ENCODE results near the gene TBC1D16. TPM values are rescaled to one million over a fixed set of nuclear protein-coding genes. Genes with fewer than 3 reads are reported as not detected.

Gene TBC1D16
- total and polyA plus RNA-seq, 10 of the 15 experiments (the other 5 are each of a cell fraction or from before 2014, with no cell fraction given): 0.01 to 0.13 (median 0.06) TPM; not detected in 3

DNA sequence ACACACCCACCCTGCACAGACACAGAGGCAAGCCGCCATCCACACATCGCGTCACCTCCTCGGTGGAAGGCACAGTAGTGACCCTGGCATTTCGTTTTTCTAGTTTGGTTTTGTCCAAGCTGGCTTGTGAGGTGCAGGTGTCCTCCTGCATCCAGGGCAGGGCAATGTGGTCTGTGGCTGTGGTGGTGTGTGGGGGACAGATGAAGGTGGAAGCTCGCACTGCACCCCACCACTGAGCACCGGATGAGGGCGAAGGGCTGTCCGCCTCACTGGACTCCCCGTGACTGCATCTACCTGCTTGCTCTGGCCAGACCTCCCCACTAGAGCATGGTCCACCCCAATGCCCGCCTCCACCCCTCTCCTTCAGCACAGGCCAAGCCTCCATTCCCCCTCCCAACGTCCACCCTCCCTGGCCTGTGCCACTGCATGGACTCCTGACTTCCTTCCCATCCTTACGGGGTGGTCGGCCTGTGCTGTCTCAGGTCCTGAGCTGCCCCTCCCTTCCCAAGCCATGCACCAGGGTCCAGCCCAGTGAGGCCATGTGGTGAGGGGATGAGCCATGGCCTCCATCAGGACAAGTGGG is 117.7 kb downstream of the TBC1D16 start (continued):
- TF ChIP-seq MEF2B (IDR thresholded peaks at IDR 0.05; ENCODE audit: partially characterized antibody, poor library complexity, severe bottlenecking) (no peak), CREB1 (IDR thresholded peaks at IDR 0.05; ENCODE audit: low read depth) (no peak), FOXK2 (IDR thresholded peaks at IDR 0.05) (no peak), NR2C2 (IDR thresholded peaks at IDR 0.05; ENCODE audit: borderline replicate concordance, control insufficient read depth, insufficient read length, low read depth) (no peak), SIX5 (IDR thresholded peaks at IDR 0.05; ENCODE audit: low read depth, low read length, severe bottlenecking) (no peak)
- TF ChIP-seq, protein P1, sequence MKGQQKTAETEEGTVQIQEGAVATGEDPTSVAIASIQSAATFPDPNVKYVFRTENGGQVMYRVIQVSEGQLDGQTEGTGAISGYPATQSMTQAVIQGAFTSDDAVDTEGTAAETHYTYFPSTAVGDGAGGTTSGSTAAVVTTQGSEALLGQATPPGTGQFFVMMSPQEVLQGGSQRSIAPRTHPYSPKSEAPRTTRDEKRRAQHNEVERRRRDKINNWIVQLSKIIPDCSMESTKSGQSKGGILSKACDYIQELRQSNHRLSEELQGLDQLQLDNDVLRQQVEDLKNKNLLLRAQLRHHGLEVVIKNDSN (IDR thresholded peaks at IDR 0.05; ENCODE audit: borderline replicate concordance, extremely low read length, insufficient read depth, low read depth, low read length): no peak

DNA sequence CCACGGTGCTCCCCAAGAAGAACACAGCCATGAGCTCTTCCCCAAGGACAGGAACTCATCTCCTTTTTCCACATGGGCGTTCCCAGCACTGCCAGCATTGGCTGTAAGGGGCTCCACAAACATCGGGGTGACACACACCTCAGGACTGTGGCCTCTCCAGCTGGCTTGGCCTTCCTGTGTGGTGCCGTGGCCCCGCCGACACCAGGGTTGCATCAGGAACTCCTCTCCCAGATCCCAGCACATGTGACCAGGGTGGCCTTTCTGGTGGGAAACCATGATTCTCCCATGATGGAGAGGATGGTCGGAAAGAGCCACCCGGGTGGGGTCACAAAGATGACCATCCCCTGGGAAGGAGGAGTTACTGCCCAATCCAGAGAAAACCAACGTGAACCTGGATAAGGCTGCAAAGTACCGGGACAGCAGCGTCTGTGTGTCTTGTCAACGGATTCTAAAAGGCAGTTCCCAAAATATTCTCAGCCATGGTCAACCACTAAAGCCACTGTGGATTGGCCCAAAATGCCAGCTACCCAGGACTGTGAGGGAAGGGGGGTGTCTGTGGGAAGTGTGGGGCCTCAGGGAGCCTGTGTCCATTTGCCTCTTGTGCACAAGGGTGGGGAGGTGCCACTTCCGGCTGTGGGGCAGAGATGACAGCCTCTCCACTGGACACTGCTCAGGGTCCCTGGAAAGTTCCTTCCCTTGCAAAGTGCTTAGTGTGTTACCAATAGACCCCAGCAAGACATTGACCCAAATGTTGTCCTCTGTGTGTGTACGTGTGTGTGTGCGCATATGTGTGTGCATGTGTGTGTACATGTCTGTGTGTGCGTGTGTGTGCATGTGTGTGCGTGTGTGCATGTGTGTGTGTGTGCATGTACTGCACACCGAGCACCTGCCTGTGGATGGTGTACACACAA is 118.4 kb downstream of the TBC1D16 start:
- Histone ChIP-seq H3K4me2 (ENCODE audit: control insufficient read depth, insufficient read depth) (no peak overlapping the region), H3K4me3 (no peak overlapping the region), H3K79me2 (ENCODE audit: control insufficient read depth, insufficient read depth, low read length) (no peaks in the 10 kb centered on the region), H3K9me3 (replicated peaks; ENCODE audit: control insufficient read depth, insufficient read depth, low read length) (no peaks in the 10 kb centered on the region), H3K36me3 (ENCODE audit: control insufficient read depth in 2 of 2, insufficient read depth in 2 of 2, low read length in 1 of 2) (no peaks in the 10 kb centered on the region), H3K27ac (ENCODE audit: control insufficient read depth, insufficient read depth) (no peak overlapping the region), H3K27me3 (replicated peaks in 1 of 2; ENCODE audit: control insufficient read depth in 2 of 2, insufficient read depth in 2 of 2, low read length in 1 of 2) (no peaks in the 10 kb centered on the region; a peak in 1 of 4 replicates), H3K4me1 (ENCODE audit: control insufficient read depth, insufficient read depth, low read length) (peaks cover 13% of the 10 kb centered on the region), H2AFZ (ENCODE audit: control insufficient read depth, low read depth, low read length) (no peak overlapping the region), H3K9ac (ENCODE audit: control insufficient read depth, insufficient read depth, low read length) (no peak overlapping the region), H4K20me1 (ENCODE audit: control insufficient read depth, insufficient read depth) (no peaks in the 10 kb centered on the region)
- FAIRE-seq: no peak
- SMC1A ChIA-PET (ENCODE audit: uncharacterized antibody, unreplicated experiment): no interaction called here
- RAD21 ChIA-PET (ENCODE audit: unreplicated experiment): interaction anchor here (1.5 kb wide), 1 partner anchor 53 kb away, joined by 3 read pairs; no protein-coding TSS in a partner anchor
- CTCF ChIA-PET: interaction anchor here (1.2 to 1.4 kb wide), 2 partner anchors 52 to 78 kb away, joined by 3 read pairs; partner anchors contain the start of gene CBX4
- no peak for ATAC-seq
- WGBS (ENCODE audit: insufficient coverage, insufficient replicate concordance, low lambda C conversion rate, missing lambda C conversion rate): 28% methylated on average over 18 of the region's 18 CpGs
- in situ Hi-C loops (cut with MboI): no loop called here
- DNase-seq (ENCODE audit: low read depth, low spot score): no peak
- POLR2A ChIA-PET: interaction anchor here (0.5 kb wide), 1 partner anchor 1442 kb away, joined by 3 read pairs; no protein-coding TSS in a partner anchor
- BruUV-seq (replicated peaks): no TSS peak
- intact Hi-C loops (cut with micrococcal nuclease; ENCODE audit: unreplicated experiment): no loop called here
- TF ChIP-seq TCF3 (IDR thresholded peaks at IDR 0.05; ENCODE audit: borderline replicate concordance, insufficient read depth, low read depth, low read length): 0 out of 2 replicates have a peak, but pooled peaks have one; percentile 19
- no peak for TF ChIP-seq JUND (IDR thresholded peaks at IDR 0.05; ENCODE audit: low read depth, low read length)
- TF ChIP-seq, protein P2, sequence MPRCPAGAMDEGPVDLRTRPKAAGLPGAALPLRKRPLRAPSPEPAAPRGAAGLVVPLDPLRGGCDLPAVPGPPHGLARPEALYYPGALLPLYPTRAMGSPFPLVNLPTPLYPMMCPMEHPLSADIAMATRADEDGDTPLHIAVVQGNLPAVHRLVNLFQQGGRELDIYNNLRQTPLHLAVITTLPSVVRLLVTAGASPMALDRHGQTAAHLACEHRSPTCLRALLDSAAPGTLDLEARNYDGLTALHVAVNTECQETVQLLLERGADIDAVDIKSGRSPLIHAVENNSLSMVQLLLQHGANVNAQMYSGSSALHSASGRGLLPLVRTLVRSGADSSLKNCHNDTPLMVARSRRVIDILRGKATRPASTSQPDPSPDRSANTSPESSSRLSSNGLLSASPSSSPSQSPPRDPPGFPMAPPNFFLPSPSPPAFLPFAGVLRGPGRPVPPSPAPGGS (IDR thresholded peaks at IDR 0.05; ENCODE audit: borderline replicate concordance, insufficient read depth, low read depth, low read length, poor library complexity, severe bottlenecking): peak; percentile 78
- TF ChIP-seq, protein P3, sequence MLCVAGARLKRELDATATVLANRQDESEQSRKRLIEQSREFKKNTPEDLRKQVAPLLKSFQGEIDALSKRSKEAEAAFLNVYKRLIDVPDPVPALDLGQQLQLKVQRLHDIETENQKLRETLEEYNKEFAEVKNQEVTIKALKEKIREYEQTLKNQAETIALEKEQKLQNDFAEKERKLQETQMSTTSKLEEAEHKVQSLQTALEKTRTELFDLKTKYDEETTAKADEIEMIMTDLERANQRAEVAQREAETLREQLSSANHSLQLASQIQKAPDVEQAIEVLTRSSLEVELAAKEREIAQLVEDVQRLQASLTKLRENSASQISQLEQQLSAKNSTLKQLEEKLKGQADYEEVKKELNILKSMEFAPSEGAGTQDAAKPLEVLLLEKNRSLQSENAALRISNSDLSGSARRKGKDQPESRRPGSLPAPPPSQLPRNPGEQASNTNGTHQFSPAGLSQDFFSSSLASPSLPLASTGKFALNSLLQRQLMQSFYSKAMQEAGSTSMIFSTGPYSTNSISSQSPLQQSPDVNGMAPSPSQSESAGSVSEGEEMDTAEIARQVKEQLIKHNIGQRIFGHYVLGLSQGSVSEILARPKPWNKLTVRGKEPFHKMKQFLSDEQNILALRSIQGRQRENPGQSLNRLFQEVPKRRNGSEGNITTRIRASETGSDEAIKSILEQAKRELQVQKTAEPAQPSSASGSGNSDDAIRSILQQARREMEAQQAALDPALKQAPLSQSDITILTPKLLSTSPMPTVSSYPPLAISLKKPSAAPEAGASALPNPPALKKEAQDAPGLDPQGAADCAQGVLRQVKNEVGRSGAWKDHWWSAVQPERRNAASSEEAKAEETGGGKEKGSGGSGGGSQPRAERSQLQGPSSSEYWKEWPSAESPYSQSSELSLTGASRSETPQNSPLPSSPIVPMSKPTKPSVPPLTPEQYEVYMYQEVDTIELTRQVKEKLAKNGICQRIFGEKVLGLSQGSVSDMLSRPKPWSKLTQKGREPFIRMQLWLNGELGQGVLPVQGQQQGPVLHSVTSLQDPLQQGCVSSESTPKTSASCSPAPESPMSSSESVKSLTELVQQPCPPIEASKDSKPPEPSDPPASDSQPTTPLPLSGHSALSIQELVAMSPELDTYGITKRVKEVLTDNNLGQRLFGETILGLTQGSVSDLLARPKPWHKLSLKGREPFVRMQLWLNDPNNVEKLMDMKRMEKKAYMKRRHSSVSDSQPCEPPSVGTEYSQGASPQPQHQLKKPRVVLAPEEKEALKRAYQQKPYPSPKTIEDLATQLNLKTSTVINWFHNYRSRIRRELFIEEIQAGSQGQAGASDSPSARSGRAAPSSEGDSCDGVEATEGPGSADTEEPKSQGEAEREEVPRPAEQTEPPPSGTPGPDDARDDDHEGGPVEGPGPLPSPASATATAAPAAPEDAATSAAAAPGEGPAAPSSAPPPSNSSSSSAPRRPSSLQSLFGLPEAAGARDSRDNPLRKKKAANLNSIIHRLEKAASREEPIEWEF (IDR thresholded peaks at IDR 0.05; ENCODE audit: insufficient replicate concordance, low read depth, low read length): no peak

All from GM12878 (cell line).